ENCODE measurements around the gene GSG1L.

The GSG1L gene

GRCh38 chr16:27791404-27791719 lies 272.2 kb downstream of the GSG1L start:
- no peak for TF ChIP-seq CTCF (IDR thresholded peaks at IDR 0.05; ENCODE audit: low read depth, low read length)

GRCh38 chr16:27790546-27791403 lies 272.7 kb downstream of the GSG1L start:
- no peak for TF ChIP-seq CTCF (IDR thresholded peaks at IDR 0.05; ENCODE audit: low read depth, low read length)
- no peak for DNase-seq (ENCODE audit: extremely low read depth, low read depth)

More at GRCh38 chr16:27791404-27791719, 272.2 kb downstream of the GSG1L start:
- no peak for DNase-seq (ENCODE audit: extremely low read depth, low read depth)

DNA sequence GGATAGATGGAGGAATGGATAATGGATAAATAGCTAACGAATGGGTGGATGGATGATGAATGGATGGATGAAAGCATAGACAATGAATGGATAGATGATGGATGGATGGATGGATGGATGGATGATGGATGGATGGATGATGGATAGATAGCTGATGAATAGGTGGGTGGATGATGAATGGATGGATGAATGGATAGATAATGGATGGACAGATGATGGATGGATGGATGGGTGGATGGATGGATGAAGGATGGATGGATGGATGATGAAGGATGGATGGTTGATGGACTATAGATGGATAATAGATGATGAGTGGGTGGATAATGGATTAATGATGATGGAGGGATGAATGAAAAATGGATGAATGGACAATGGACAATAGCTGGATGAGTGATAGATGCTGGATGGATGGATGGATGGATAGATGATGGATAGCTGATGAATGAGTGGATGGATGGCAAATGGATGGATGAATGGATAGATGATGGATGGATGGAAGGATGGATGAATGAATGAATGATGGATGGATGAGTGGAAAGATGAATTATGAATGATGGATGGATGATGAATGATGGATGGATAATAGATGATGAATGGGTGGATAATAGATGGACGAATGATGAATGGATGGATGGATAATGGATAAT lies 273.8 kb downstream of the GSG1L start:
- no peak for DNase-seq (ENCODE audit: extremely low read depth, low read depth)
- TF ChIP-seq CTCF (IDR thresholded peaks at IDR 0.05; ENCODE audit: low read depth, low read length): no peak

DNA sequence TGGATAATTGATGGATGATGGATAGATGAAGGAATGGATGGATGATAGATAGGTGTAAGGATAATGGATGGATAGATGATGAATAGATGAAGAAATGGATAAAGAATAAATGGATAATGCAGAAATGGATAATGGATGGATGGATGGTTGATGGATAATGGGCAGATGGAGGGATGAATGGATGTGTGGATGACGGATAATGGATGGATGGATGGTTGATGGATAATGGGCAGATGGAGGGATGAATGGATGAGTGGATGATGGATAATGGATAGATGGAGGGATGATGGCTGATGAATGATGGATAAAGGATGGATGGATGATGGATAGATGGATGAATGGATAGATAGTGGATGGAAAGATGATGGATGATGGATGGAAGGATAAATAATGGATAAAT lies 274.4 kb downstream of the GSG1L start:
- TF ChIP-seq CTCF (IDR thresholded peaks at IDR 0.05; ENCODE audit: low read depth, low read length): no peak
- no peak for DNase-seq (ENCODE audit: extremely low read depth, low read depth)

- TF ChIP-seq CTCF (IDR thresholded peaks at IDR 0.05; ENCODE audit: low read depth, low read length): no peak
- no peak for DNase-seq (ENCODE audit: extremely low read depth, low read depth)
These were observed 275.8 kb downstream of the GSG1L start for GRCh38 chr16:27787665-27788064.

DNA sequence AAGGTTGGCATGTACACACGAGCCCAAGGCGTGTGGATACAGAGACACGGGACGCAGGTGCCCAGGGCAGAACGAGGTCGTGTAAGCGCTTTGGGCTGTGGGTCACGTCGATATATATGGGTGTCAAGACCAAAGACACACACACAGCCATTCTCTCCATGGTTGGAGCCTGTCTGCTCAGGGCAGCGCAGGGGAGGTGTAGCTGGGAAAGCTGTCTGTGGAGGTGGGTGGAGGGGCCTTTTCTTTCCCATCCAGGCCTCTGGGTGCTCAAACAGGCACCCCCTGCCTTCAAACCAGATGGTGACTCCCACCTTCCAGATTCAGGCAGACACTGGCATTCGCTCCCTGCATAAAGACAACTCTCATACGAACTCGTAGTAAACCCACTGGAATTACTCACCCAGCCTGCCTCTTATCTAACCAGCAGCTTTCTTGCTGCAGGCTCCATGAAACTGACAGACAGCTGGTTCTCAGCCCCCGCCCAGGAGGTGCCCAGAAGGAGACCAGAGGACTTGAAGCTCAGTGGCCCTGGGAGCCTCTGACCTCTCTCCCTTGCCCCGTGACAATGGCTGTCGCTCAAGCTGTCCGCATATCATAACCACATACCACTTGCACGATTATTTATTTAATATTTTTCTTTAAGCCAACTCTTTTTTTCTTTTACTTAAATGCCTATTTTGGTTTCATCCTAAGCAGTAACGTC lies 276.4 kb downstream of the GSG1L start:
- no peak for TF ChIP-seq CTCF (IDR thresholded peaks at IDR 0.05; ENCODE audit: low read depth, low read length)
- no peak for DNase-seq (ENCODE audit: extremely low read depth, low read depth)

Measured in AG09319 (cell line).